Kidney tubule cell (primary cell): Measurements from ENCODE around the gene TPRX2.
"Not testable (repeated sequence)": the region's sequence is repeated elsewhere in the genome, so short reads cannot be mapped to it uniquely, and the experiment has no call there.

ENCODE experiments used
- DNase-seq: peaks from one replicate; pipeline ENCODE4 v3.0.0-alpha.2; 2018; ENCODE audit warnings: low spot score

The TPRX2 gene

GRCh38 chr19:47858646-47859285, at the start of gene TPRX2:
TSS of gene TPRX2 (plus strand) at chr19:47859235. CDS start at chr19:47859247, 12 bp downstream.
- not testable (repeated sequence) for DNase-seq

GRCh38 chr19:47813304-47813994, 45.6 kb upstream of the TPRX2 start:
- DNase-seq = peak; percentile 56

GRCh38 chr19:47813995-47814328, 45.1 kb upstream of the TPRX2 start:
- no peak for DNase-seq

GRCh38 chr19:47816270-47816669, 42.8 kb upstream of the TPRX2 start:
- not testable (repeated sequence) for DNase-seq

GRCh38 chr19:47818221-47818620, 40.8 kb upstream of the TPRX2 start:
- not testable (repeated sequence) for DNase-seq

- DNase-seq = no peak
Measured at GRCh38 chr19:47819858-47820257, 39.2 kb upstream of the TPRX2 start.

GRCh38 chr19:47820410-47820809, 38.6 kb upstream of the TPRX2 start:
- DNase-seq = no peak

GRCh38 chr19:47821460-47822020, 37.5 kb upstream of the TPRX2 start, which contains the start of gene CRX:
TSS of gene CRX (plus strand) at chr19:47821937. CDS start at chr19:47834444, 12,507 bp downstream.
- no peak for DNase-seq

- no peak for DNase-seq
Measured at GRCh38 chr19:47824396-47824795, 34.6 kb upstream of the TPRX2 start.

- no peak for DNase-seq
Measured at GRCh38 chr19:47826800-47827199, 32.2 kb upstream of the TPRX2 start.

- DNase-seq = no peak
Measured at GRCh38 chr19:47832723-47833122, 26.3 kb upstream of the TPRX2 start.

- no peak for DNase-seq
Measured at GRCh38 chr19:47836038-47836437, 23.0 kb upstream of the TPRX2 start.

- DNase-seq = no peak
Measured at GRCh38 chr19:47839411-47839810, 19.6 kb upstream of the TPRX2 start.

- DNase-seq = no peak
Measured at GRCh38 chr19:47839913-47840312, 19.1 kb upstream of the TPRX2 start.

GRCh38 chr19:47842941-47843340, 16.1 kb upstream of the TPRX2 start:
- no peak for DNase-seq

- no peak for DNase-seq
Measured at GRCh38 chr19:47848425-47848822, 10.6 kb upstream of the TPRX2 start.

- DNase-seq = no peak
Measured at GRCh38 chr19:47848823-47849473, 10.1 kb upstream of the TPRX2 start.

- DNase-seq = no peak
Measured at GRCh38 chr19:47853003-47853402, 6.0 kb upstream of the TPRX2 start.

GRCh38 chr19:47854459-47854858, 4.6 kb upstream of the TPRX2 start:
- DNase-seq = no peak

GRCh38 chr19:47858231-47858630, 804 bp upstream of the TPRX2 start:
- DNase-seq = not testable (repeated sequence)

- DNase-seq = not testable (repeated sequence)
Measured at GRCh38 chr19:47859838-47860237, 803 bp downstream of the TPRX2 start.

GRCh38 chr19:47860602-47861297, 1.7 kb downstream of the TPRX2 start:
- DNase-seq = no peak
